IMR-90 (cell line): ENCODE data around the gene RPS6KA4. TPM values are rescaled to one million over a fixed set of nuclear protein-coding genes. Genes with fewer than 3 reads are reported as not detected.

ENCODE experiments used
- ATAC-seq: fragments of 200-7000 bp; cut with Tn5 transposase; 2 replicates; pipeline ENCODE4 v1.9.1; 2020; ENCODE audit warnings: low read depth, mild to moderate bottlenecking, moderate library complexity
- BruUV-seq: library from RNA; stranded (reverse); fragments of 400-500 nt; replicated peaks from 2 replicates; lab custom pipeline; 2021; lab: Mats Ljungman, UMichigan
- CTCF ChIA-PET: fragments of 300-600 bp; formaldehyde crosslinking; extraction: SDS; loops from one replicate; lab custom pipeline; 2021; ENCODE audit warnings: antibody characterized with exemption; lab: Yijun Ruan, JAX
- POLR2A ChIA-PET: fragments of 300-600 bp; sonication (Branson Sonifier 250); formaldehyde crosslinking; loops from one replicate; lab custom pipeline; 2022; ENCODE audit warnings: antibody characterized with exemption; ENCODE audit not compliant: unreplicated experiment; lab: Charles Lee
- DNase-seq: peaks from one replicate; pipeline ENCODE4 v3.0.0; 2013
- H2AFZ ChIP-seq: replicated peaks from 2 replicates; pipeline ENCODE3; 2013; ENCODE audit warnings: low read length, mild to moderate bottlenecking; ENCODE audit not compliant: poor library complexity
- H2AK5ac ChIP-seq: 2 replicates; pipeline ENCODE4 v1.6.1; 2013; ENCODE audit warnings: low read depth, low read length, inconsistent platforms
- H2AK9ac ChIP-seq: replicated peaks from 2 replicates; pipeline ENCODE3; 2013; ENCODE audit warnings: mild to moderate bottlenecking, low read depth, low read length, moderate library complexity; ENCODE audit not compliant: poor library complexity
- H2BK120ac ChIP-seq: 2 replicates; pipeline ENCODE4 v1.6.1; 2013; ENCODE audit warnings: low read depth, low read length, inconsistent platforms
- H2BK15ac ChIP-seq: 3 replicates; pipeline ENCODE4 v1.6.1; 2013; ENCODE audit warnings: low read depth, low read length, inconsistent platforms
- H2BK20ac ChIP-seq: 2 replicates; pipeline ENCODE4 v1.6.1; 2013; ENCODE audit warnings: low read depth, mild to moderate bottlenecking, inconsistent platforms, low read length, moderate library complexity
- H2BK5ac ChIP-seq: 2 replicates; pipeline ENCODE4 v1.6.1; 2013; ENCODE audit warnings: mild to moderate bottlenecking, low read depth, low read length, inconsistent platforms; ENCODE audit not compliant: poor library complexity, severe bottlenecking
- H3K14ac ChIP-seq: replicated peaks from 2 replicates; pipeline ENCODE4 v1.6.1; 2013; ENCODE audit warnings: low read depth, low read length, inconsistent platforms
- H3K18ac ChIP-seq: 2 replicates; pipeline ENCODE4 v1.6.1; 2013; ENCODE audit warnings: low read depth, low read length, control low read depth
- H3K23ac ChIP-seq: 2 replicates; pipeline ENCODE4 v1.6.1; 2013; ENCODE audit warnings: low read depth, low read length, inconsistent platforms
- H3K27ac ChIP-seq: 2 replicates; pipeline ENCODE4 v1.5.1; 2013; ENCODE audit warnings: mild to moderate bottlenecking, control low read depth, low read length; ENCODE audit not compliant: insufficient read depth
- H3K27me3 ChIP-seq: 2 replicates; pipeline ENCODE4 v1.6.1; 2013; ENCODE audit warnings: low read length; ENCODE audit not compliant: control insufficient read depth, insufficient read depth
- H3K36me3 ChIP-seq: 2 replicates; pipeline ENCODE4 v1.6.1; 2013; ENCODE audit warnings: low read length, mixed read lengths; ENCODE audit not compliant: control insufficient read depth, insufficient read depth
- H3K4ac ChIP-seq: 2 replicates; pipeline ENCODE4 v1.6.1; 2013; ENCODE audit warnings: low read depth, low read length, inconsistent platforms
- H3K4me1 ChIP-seq: 2 replicates; pipeline ENCODE4 v1.6.1; 2013; ENCODE audit warnings: low read length, mixed read lengths; ENCODE audit not compliant: control insufficient read depth, insufficient read depth
- H3K4me2 ChIP-seq: 2 replicates; pipeline ENCODE4 v1.6.1; 2013; ENCODE audit warnings: low read depth, mild to moderate bottlenecking, control low read depth, low read length, moderate library complexity
- H3K4me3 ChIP-seq: 2 replicates; pipeline ENCODE4 v1.5.1; 2013; ENCODE audit warnings: low read depth, mild to moderate bottlenecking, control low read depth, low read length, moderate library complexity; ENCODE audit not compliant: insufficient read depth
- H3K56ac ChIP-seq: 2 replicates; pipeline ENCODE4 v1.6.1; 2013; ENCODE audit warnings: low read length, inconsistent platforms; ENCODE audit not compliant: insufficient read depth; ENCODE audit errors: extremely low read depth
- H3K79me1 ChIP-seq, 2 experiments: 2 replicates each; pipeline ENCODE4 v1.6.1; 2013; ENCODE audit warnings: low read length in 2 of 2, inconsistent platforms in 1 of 2, low read depth in 1 of 2
- H3K9ac ChIP-seq: 2 replicates; pipeline ENCODE4 v1.6.1; 2013; ENCODE audit warnings: low read depth, low read length, control low read depth
- H3K9me1 ChIP-seq: 2 replicates; pipeline ENCODE4 v1.6.1; 2013; ENCODE audit warnings: low read length, inconsistent platforms; ENCODE audit not compliant: insufficient read depth
- H3K9me3 ChIP-seq: 2 replicates; pipeline ENCODE4 v1.6.1; 2013; ENCODE audit warnings: low read length; ENCODE audit not compliant: control insufficient read depth, insufficient read depth
- H4K20me1 ChIP-seq: 2 replicates; pipeline ENCODE4 v1.6.1; 2013; ENCODE audit warnings: low read length, inconsistent platforms; ENCODE audit not compliant: insufficient read depth
- H4K5ac ChIP-seq: 2 replicates; pipeline ENCODE4 v1.6.1; 2013; ENCODE audit warnings: mild to moderate bottlenecking, low read depth, low read length, control low read depth
- H4K8ac ChIP-seq, 2 experiments: 2 replicates each; pipeline ENCODE4 v1.6.1; 2013; ENCODE audit warnings: low read depth in 2 of 2, low read length in 2 of 2, control low read depth in 1 of 2, inconsistent platforms in 1 of 2
- H4K91ac ChIP-seq: 2 replicates; pipeline ENCODE4 v1.6.1; 2013; ENCODE audit warnings: low read depth, low read length, inconsistent platforms; ENCODE audit not compliant: insufficient read depth
- MXI1 ChIP-seq: IDR thresholded peaks from 2 replicates; pipeline ENCODE4 v1.6.1; 2012; ENCODE audit warnings: low read depth, mild to moderate bottlenecking, low read length, moderate library complexity, borderline replicate concordance
- NFE2L2 ChIP-seq: fragments of 150-350 bp; IDR thresholded peaks from 2 replicates; pipeline ENCODE4 v1.6.1; 2016; ENCODE audit warnings: low read depth, mild to moderate bottlenecking, low read length
- POLR2A ChIP-seq: IDR thresholded peaks from 2 replicates; pipeline ENCODE4 v1.6.1; 2012; ENCODE audit warnings: mild to moderate bottlenecking, low read depth, low read length
- RAD21 ChIP-seq: IDR thresholded peaks from 2 replicates; pipeline ENCODE4 v1.6.1; 2012; ENCODE audit warnings: low read length, improper control_type of control experiment
- RCOR1 ChIP-seq: IDR thresholded peaks from 2 replicates; pipeline ENCODE4 v1.6.1; 2012; ENCODE audit warnings: mild to moderate bottlenecking, low read length, improper control_type of control experiment; ENCODE audit not compliant: insufficient replicate concordance
- RFX5 ChIP-seq: IDR thresholded peaks from 2 replicates; pipeline ENCODE4 v1.8.0; 2012; ENCODE audit warnings: low read depth, mild to moderate bottlenecking, low read length, moderate library complexity
- SMC3 ChIP-seq: fragments of 150-350 bp; IDR thresholded peaks from 2 replicates; pipeline ENCODE4 v1.6.1; 2016; ENCODE audit warnings: low read depth, mild to moderate bottlenecking, antibody characterized with exemption, low read length, moderate library complexity
- WGBS, 2 experiments: methylation state at CpG; one replicate each; pipeline versions ENCODE4 v1.1.5 to v1.1.7; 2013; ENCODE audit warnings: missing lambda C conversion rate in 2 of 2; ENCODE audit not compliant: insufficient read length in 1 of 2; ENCODE audit errors: extremely low coverage in 2 of 2; 5-methylcytosine and 5-hydroxymethylcytosine counted together
- dilution Hi-C: fragments of 300-500 bp; cut with HindIII; formaldehyde crosslinking; loops from one replicate; pipeline ENCODE4 v1.14.3; 2018; ENCODE audit warnings: low sequenced_read_pairs; ENCODE audit not compliant: unreplicated experiment
- in situ Hi-C: fragments of 300-500 bp; cut with MboI; formaldehyde crosslinking; loops from 3 replicates; pipeline ENCODE4 v1.14.3; 2019; ENCODE audit warnings: low sequenced_read_pairs, inconsistent platforms, mixed read lengths
- intact Hi-C: fragments of 100-400 bp; cut with micrococcal nuclease; formaldehyde crosslinking; loops from 2 replicates; pipeline ENCODE4 v1.10.0; 2022
- polyA plus RNA-seq, 3 experiments: library from polyadenylated mRNA; depleted of rRNA; stranded (reverse); fragments of >200 nt; gene quantifications; 2 replicates each; pipeline ENCODE4 v1.2.3, GENCODE V29; 2012; ENCODE audit warnings: low replicate concordance in 1 of 3
- total RNA-seq: library from RNA; depleted of rRNA; stranded (reverse); fragments of >200 nt; gene quantifications from 2 replicates; pipeline ENCODE4 v1.2.3, GENCODE V29; 2012
- TF ChIP-seq, protein P1 (sequence below): conservative IDR thresholded peaks from 2 replicates; pipeline ENCODE4 v1.5.1; 2012; ENCODE audit warnings: mild to moderate bottlenecking, low read depth, low read length, improper control_type of control experiment
- TF ChIP-seq, protein P2 (sequence below): fragments of 150-350 bp; IDR thresholded peaks from 2 replicates; pipeline ENCODE4 v1.6.1; 2017; ENCODE audit warnings: mild to moderate bottlenecking, antibody characterized with exemption, low read length, low read depth

Gene RPS6KA4
- total and polyA plus RNA-seq, 2 of the 4 experiments (the other 2 are of a cell fraction): 38.8 to 52.9 TPM

DNA sequence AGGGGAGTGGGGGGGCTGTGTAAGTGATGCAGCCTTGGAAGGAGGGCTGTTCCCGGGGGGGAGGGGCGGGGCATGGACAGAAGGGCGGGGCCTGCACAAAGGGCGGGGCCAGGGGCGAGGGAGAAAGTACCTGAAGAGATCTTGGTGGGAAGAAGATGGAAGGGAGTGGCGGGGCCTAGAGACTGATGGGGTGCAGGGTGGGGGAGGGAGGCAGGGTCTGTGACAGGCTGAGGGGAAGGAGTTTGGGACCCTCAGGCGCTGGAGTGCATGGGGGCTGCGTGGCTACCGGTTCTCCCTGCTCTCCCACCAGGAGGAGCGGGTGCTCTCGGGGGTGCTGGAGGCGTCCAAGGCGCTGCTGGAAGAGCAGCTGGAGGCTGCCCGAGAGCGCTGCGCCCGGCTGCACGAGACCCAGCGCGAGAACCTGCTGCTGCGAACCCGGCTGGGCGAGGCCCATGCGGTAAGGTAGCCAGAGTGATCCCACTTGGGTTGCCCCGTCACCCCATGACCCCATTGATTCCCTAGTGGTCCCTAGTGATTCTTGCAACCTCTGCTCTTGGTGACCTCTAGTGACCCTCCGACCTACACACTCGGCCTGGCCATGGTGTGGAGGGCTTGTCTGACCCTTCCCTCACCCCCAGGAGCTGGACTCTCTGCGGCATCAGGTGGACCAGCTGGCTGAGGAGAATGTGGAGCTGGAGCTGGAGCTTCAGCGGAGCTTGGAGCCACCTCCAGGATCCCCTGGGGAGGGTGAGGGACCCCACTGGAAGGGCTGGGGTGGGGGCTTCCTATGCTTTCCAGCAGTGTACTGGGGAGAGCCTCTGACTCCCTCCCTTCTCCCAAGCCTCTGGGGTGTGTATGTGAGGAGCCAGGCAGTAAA is 15.9 kb upstream of the RPS6KA4 start:
- TF ChIP-seq RCOR1 (no peak), POLR2A (no peak), NFE2L2 (no peak), RAD21 (no peak), SMC3 (no peak), MXI1 (no peak), RFX5 (no peak)
- TF ChIP-seq, protein P1, sequence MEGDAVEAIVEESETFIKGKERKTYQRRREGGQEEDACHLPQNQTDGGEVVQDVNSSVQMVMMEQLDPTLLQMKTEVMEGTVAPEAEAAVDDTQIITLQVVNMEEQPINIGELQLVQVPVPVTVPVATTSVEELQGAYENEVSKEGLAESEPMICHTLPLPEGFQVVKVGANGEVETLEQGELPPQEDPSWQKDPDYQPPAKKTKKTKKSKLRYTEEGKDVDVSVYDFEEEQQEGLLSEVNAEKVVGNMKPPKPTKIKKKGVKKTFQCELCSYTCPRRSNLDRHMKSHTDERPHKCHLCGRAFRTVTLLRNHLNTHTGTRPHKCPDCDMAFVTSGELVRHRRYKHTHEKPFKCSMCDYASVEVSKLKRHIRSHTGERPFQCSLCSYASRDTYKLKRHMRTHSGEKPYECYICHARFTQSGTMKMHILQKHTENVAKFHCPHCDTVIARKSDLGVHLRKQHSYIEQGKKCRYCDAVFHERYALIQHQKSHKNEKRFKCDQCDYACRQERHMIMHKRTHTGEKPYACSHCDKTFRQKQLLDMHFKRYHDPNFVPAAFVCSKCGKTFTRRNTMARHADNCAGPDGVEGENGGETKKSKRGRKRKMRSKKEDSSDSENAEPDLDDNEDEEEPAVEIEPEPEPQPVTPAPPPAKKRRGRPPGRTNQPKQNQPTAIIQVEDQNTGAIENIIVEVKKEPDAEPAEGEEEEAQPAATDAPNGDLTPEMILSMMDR: no peak
- TF ChIP-seq, protein P2, sequence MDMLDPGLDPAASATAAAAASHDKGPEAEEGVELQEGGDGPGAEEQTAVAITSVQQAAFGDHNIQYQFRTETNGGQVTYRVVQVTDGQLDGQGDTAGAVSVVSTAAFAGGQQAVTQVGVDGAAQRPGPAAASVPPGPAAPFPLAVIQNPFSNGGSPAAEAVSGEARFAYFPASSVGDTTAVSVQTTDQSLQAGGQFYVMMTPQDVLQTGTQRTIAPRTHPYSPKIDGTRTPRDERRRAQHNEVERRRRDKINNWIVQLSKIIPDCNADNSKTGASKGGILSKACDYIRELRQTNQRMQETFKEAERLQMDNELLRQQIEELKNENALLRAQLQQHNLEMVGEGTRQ: no peak
- intact Hi-C loops: no loop called here
- Histone ChIP-seq H3K23ac (no peak overlapping the region), H3K9me3 (no peaks in the 10 kb centered on the region), H3K9ac (no peak overlapping the region), H3K36me3 (no peaks in the 10 kb centered on the region), H3K4me1 (peaks cover 6% of the 10 kb centered on the region), H2BK15ac (no peak overlapping the region), H2BK120ac (no peak overlapping the region), H2AK5ac (no peak overlapping the region), H3K79me1 (no peaks in the 10 kb centered on the region), H3K4me2 (peak overlapping the region; percentile 50; the same call in 1 of the 2 replicates), H4K8ac (no peak overlapping the region; a peak in 1 of 4 replicates), H3K18ac (no peak overlapping the region), H2AK9ac (peak overlapping the region; percentile 78), H3K4me3 (no peak overlapping the region), H3K56ac (no peak overlapping the region), H4K5ac (no peak overlapping the region), H3K4ac (no peak overlapping the region), H3K14ac (no peak overlapping the region), H3K9me1 (no peaks in the 10 kb centered on the region), H2BK5ac (no peak overlapping the region), H3K27me3 (peaks cover 11% of the 10 kb centered on the region; the same call in 1 of the 2 replicates), H4K20me1 (no peaks in the 10 kb centered on the region), H2BK20ac (no peak overlapping the region), H3K27ac (no peak overlapping the region), H2AFZ (peak overlapping the region; percentile 97), H4K91ac (no peak overlapping the region)
- dilution Hi-C loops: no loop called here
- DNase-seq: no peak
- WGBS, 2 experiments: 67% methylated on average over 6 of the region's 29 CpGs; no CpG with 5 or more reads in 1 of the 2 experiments
- POLR2A ChIA-PET: interaction anchor here (1.1 kb wide), 1 partner anchor 26 kb away, joined by 4 read pairs; the partner anchor contains the start of gene TRMT112
- CTCF ChIA-PET: interaction anchor here (0.6 to 2.2 kb wide), 5 partner anchors 10 to 42 kb away, joined by 4 to 11 read pairs (median 6); partner anchors contain the start of genes PRDX5 and TRMT112
- no TSS peak for BruUV-seq
- in situ Hi-C loops: no loop called here
- no peak; the same call in 1 of the 2 replicates for ATAC-seq
